ENCODE results near the gene HLA-DRB5. TPM values are rescaled to one million over a fixed set of nuclear protein-coding genes. Genes with fewer than 3 reads are reported as not detected.
"Not testable (repeated sequence)": the region's sequence is repeated elsewhere in the genome, so short reads cannot be mapped to it uniquely, and the experiment has no call there.

HLA-DRB5 gene
- total and polyA plus RNA-seq, 7 experiments from 2014 or later, result 0.20 to 37.4 (median 2.0) TPM

GRCh38 chr6:32553037-32553742 is 23.1 kb upstream of the HLA-DRB5 start:
- Histone ChIP-seq H3K4me1 (ENCODE audit: control insufficient read depth in 2 of 2, insufficient read depth in 2 of 2, low read length in 2 of 2) (no peaks in the 10 kb centered on the region), H3K27me3 (ENCODE audit: control insufficient read depth in 2 of 2, insufficient read depth in 2 of 2, low read length in 2 of 2) (no peaks in the 10 kb centered on the region), H3K36me3 (ENCODE audit: control insufficient read depth in 2 of 3, insufficient read depth in 3 of 3, low read length in 3 of 3) (no peaks in the 10 kb centered on the region), H3K4me3 (ENCODE audit: low read length) (no peak overlapping the region), H3K9me3 (ENCODE audit: control insufficient read depth in 2 of 3, low read length in 3 of 3) (no peaks in the 10 kb centered on the region), H3K27ac (ENCODE audit: low read depth, low read length) (no peak overlapping the region)
- Mint-ChIP-seq H3K4me1 (peaks cover 0 to 4% (median 0%) of the 10 kb centered on the region in 7 donors), H3K27ac (no peak overlapping the region), H3K27me3 (peaks cover 0 to 14% (median 0%) of the 10 kb centered on the region in 5 donors), H3K9me3 (no peaks in the 10 kb centered on the region), H3K36me3 (no peaks in the 10 kb centered on the region), H3K4me3 (no peak overlapping the region)
- ChIA-PET CTCF (interaction anchor here (0.6 kb wide), 1 partner anchor 467 kb away, joined by 3 read pairs; no protein-coding TSS in a partner anchor), POLR2A (no interaction called here)
- no peak for DNase-seq
- intact Hi-C loops (cut with micrococcal nuclease), result no loop called here
- no peak for ATAC-seq

DNA sequence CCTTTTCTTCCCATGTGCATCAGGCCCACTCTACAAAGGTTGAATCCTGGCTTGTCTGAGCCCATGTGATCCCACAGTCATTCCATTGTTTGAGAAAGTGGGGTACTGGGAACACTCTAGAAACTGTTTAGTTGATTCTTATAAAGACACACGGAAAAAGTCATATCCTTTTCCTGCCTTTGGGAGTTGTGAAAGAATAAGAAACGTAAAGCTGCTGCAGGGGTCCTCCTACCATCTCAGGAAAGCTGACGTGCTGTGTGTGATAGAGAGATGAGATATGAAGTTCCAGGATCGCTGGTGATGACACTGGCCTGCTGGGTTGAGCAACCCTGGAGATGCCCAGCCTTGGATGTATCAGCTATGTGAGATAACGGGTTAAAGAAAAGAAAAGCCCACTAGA is 21.3 kb upstream of the HLA-DRB5 start:
- DNase-seq, result no peak
- Histone ChIP-seq H3K4me3 (ENCODE audit: low read length) (no peak overlapping the region), H3K9me3 (ENCODE audit: control insufficient read depth in 2 of 3, low read length in 3 of 3) (no peaks in the 10 kb centered on the region), H3K27me3 (ENCODE audit: control insufficient read depth in 2 of 2, insufficient read depth in 2 of 2, low read length in 2 of 2) (no peaks in the 10 kb centered on the region), H3K36me3 (ENCODE audit: control insufficient read depth in 2 of 3, insufficient read depth in 3 of 3, low read length in 3 of 3) (no peaks in the 10 kb centered on the region), H3K27ac (ENCODE audit: low read depth, low read length) (no peak overlapping the region), H3K4me1 (ENCODE audit: control insufficient read depth in 2 of 2, insufficient read depth in 2 of 2, low read length in 2 of 2) (no peaks in the 10 kb centered on the region)
- ATAC-seq, result no peak
- Mint-ChIP-seq H3K4me3 (no peak overlapping the region), H3K36me3 (no peaks in the 10 kb centered on the region), H3K27me3 (peaks cover 0 to 18% (median 4%) of the 10 kb centered on the region in 5 donors), H3K4me1 (peaks cover 0 to 3% (median 0%) of the 10 kb centered on the region in 7 donors), H3K27ac (no peak overlapping the region), H3K9me3 (no peaks in the 10 kb centered on the region)
- ChIA-PET POLR2A (no interaction called here), CTCF (no interaction called here)
- intact Hi-C loops (cut with micrococcal nuclease), result no loop called here

DNA sequence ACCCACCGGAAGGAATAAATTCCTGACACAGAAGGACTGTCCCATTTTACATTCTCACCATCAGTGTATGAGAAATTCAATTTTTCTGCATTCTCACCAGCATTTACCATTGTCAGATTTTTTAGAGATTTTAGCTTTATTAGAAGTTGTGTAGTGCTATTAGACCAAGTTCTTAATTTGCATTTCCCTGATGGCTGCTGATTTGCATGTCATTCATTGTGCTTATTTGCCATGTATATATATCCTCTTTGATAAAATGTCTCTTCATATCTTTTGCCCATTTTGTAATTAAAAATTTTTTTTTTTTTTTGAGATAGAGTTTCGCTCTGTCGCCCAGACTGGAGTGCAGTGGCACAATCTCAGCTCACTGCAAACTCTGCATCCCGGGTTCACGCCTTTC is 9.8 kb upstream of the HLA-DRB5 start:
- Histone ChIP-seq H3K27me3 (ENCODE audit: control insufficient read depth in 2 of 2, insufficient read depth in 2 of 2, low read length in 2 of 2) (no peaks in the 10 kb centered on the region), H3K36me3 (ENCODE audit: control insufficient read depth in 2 of 3, insufficient read depth in 3 of 3, low read length in 3 of 3) (no peaks in the 10 kb centered on the region), H3K4me3 (ENCODE audit: low read length) (no peak overlapping the region), H3K9me3 (ENCODE audit: control insufficient read depth in 2 of 3, low read length in 3 of 3) (no peaks in the 10 kb centered on the region), H3K27ac (ENCODE audit: low read depth, low read length) (no peak overlapping the region), H3K4me1 (ENCODE audit: control insufficient read depth in 2 of 2, insufficient read depth in 2 of 2, low read length in 2 of 2) (no peaks in the 10 kb centered on the region)
- ChIA-PET CTCF (no interaction called here), POLR2A (no interaction called here)
- Mint-ChIP-seq H3K36me3 (no peaks in the 10 kb centered on the region), H3K4me1 (no peaks in the 10 kb centered on the region), H3K9me3 (peaks cover 0 to 18% (median 2%) of the 10 kb centered on the region in 11 donors), H3K4me3 (no peak overlapping the region), H3K27ac (no peak overlapping the region), H3K27me3 (peaks cover 0 to 35% (median 0%) of the 10 kb centered on the region in 5 donors)
- ATAC-seq (no peak), DNase-seq (no peak)
- intact Hi-C loops (cut with micrococcal nuclease), result loop anchor here in 1 of 2 donors (1.0 kb wide), 1 partner anchor 39 kb away; no protein-coding TSS in a partner anchor

DNA sequence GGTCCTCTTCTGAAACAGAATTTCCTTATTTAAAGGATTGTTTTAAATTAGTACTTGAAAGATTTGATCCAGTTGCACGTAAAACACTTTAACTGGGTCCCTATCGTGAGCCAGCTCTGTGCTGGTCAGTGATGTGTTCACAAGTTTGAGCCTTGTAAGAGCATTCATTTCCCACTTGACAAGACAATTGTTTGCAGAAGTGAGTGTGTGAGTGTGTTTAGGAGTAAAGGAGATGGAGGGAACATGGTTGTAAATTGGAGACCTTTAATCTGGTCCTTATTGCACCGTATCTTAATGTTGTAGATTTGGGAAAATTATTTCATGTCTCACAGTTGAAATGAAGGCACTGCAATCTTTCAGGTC is 325 bp upstream of the HLA-DRB5 start:
- POLR2A ChIA-PET, CTCF ChIA-PET: not testable (repeated sequence)
- H3K27ac Mint-ChIP-seq, result peak overlapping the region in 1 of 9 donors; percentile 6

GRCh38 chr6:32522302-32523047 is 7.6 kb downstream of the HLA-DRB5 start:
- H3K4me3 Mint-ChIP-seq, result no peak overlapping the region
- CTCF ChIA-PET, result no interaction called here
- Histone ChIP-seq H3K27me3 (ENCODE audit: control insufficient read depth in 2 of 2, insufficient read depth in 2 of 2, low read length in 2 of 2) (no peaks in the 10 kb centered on the region), H3K4me1 (ENCODE audit: control insufficient read depth in 2 of 2, insufficient read depth in 2 of 2, low read length in 2 of 2) (no peaks in the 10 kb centered on the region), H3K4me3 (ENCODE audit: low read length) (no peak overlapping the region), H3K36me3 (ENCODE audit: control insufficient read depth in 2 of 3, insufficient read depth in 3 of 3, low read length in 3 of 3) (no peaks in the 10 kb centered on the region), H3K9me3 (ENCODE audit: control insufficient read depth in 2 of 3, low read length in 3 of 3) (no peaks in the 10 kb centered on the region), H3K27ac (ENCODE audit: low read depth, low read length) (no peak overlapping the region)
- POLR2A ChIA-PET, result no interaction called here
- peaks cover 0 to 4% (median 0%) of the 10 kb centered on the region in 7 donors for H3K4me1 Mint-ChIP-seq
- no peaks in the 10 kb centered on the region for H3K9me3 Mint-ChIP-seq
- no peaks in the 10 kb centered on the region for H3K36me3 Mint-ChIP-seq
- ATAC-seq (no peak), DNase-seq (no peak)
- H3K27me3 Mint-ChIP-seq, result peaks cover 0 to 37% (median 0%) of the 10 kb centered on the region in 5 donors
- H3K27ac Mint-ChIP-seq, result no peak overlapping the region
- intact Hi-C loops (cut with micrococcal nuclease), result no loop called here

More for the DNA sequence above, 325 bp upstream of the HLA-DRB5 start:
- H3K9me3 ChIP-seq (ENCODE audit: control insufficient read depth in 2 of 3, low read length in 3 of 3); H3K27ac ChIP-seq (ENCODE audit: low read depth, low read length); DNase-seq; H3K4me1 Mint-ChIP-seq; H3K9me3 Mint-ChIP-seq; H3K36me3 ChIP-seq (ENCODE audit: control insufficient read depth in 2 of 3, insufficient read depth in 3 of 3, low read length in 3 of 3); H3K36me3 Mint-ChIP-seq; intact Hi-C loops (cut with micrococcal nuclease); H3K4me3 ChIP-seq (ENCODE audit: low read length); H3K4me1 ChIP-seq (ENCODE audit: control insufficient read depth in 2 of 2, insufficient read depth in 2 of 2, low read length in 2 of 2); H3K27me3 ChIP-seq (ENCODE audit: control insufficient read depth in 2 of 2, insufficient read depth in 2 of 2, low read length in 2 of 2): not testable (repeated sequence)
- Mint-ChIP-seq H3K27me3 (peaks cover 0 to 33% (median 0%) of the 10 kb centered on the region in 5 donors), H3K4me3 (peak overlapping the region in 3 of 10 donors; percentile 26 to 74 (median 73))
- ATAC-seq, result peak; percentile 53

DNA sequence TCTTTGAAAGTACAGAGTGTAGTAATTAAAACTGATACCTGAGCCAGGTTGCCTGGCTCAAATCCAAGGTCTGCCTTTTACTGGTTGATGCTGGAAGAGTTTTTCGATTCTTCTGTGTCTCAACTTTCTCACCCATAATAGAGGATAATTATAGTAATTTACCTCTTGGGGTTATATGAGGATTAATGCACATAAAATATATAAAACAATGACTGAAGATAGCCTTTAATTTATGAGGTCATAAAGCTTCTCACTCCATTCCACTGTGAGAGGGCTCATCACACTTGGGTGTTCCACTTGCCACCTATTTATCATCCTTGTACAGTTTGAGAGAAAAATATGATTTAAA is 10.2 kb downstream of the HLA-DRB5 start:
- Histone ChIP-seq H3K27ac (ENCODE audit: low read depth, low read length) (no peak overlapping the region), H3K27me3 (ENCODE audit: control insufficient read depth in 2 of 2, insufficient read depth in 2 of 2, low read length in 2 of 2) (no peaks in the 10 kb centered on the region), H3K4me1 (ENCODE audit: control insufficient read depth in 2 of 2, insufficient read depth in 2 of 2, low read length in 2 of 2) (no peaks in the 10 kb centered on the region), H3K36me3 (ENCODE audit: control insufficient read depth in 2 of 3, insufficient read depth in 3 of 3, low read length in 3 of 3) (no peaks in the 10 kb centered on the region), H3K9me3 (ENCODE audit: control insufficient read depth in 2 of 3, low read length in 3 of 3) (no peaks in the 10 kb centered on the region), H3K4me3 (ENCODE audit: low read length) (no peak overlapping the region)
- POLR2A ChIA-PET, result no interaction called here
- no peaks in the 10 kb centered on the region for H3K9me3 Mint-ChIP-seq
- H3K36me3 Mint-ChIP-seq, result no peaks in the 10 kb centered on the region
- H3K27me3 Mint-ChIP-seq, result peaks cover 0 to 26% (median 0%) of the 10 kb centered on the region in 5 donors
- intact Hi-C loops (cut with micrococcal nuclease), result no loop called here
- no peak overlapping the region for H3K4me3 Mint-ChIP-seq
- H3K4me1 Mint-ChIP-seq, result peaks cover 0 to 4% (median 0%) of the 10 kb centered on the region in 7 donors
- CTCF ChIA-PET, result no interaction called here
- ATAC-seq (no peak), DNase-seq (no peak)
- H3K27ac Mint-ChIP-seq, result no peak overlapping the region

All from naive thymus-derived CD4-positive, alpha-beta T cell (primary cell).